HG02938 (cell line): Measurements from ENCODE around the gene GPLD1.

Experiments used
- ATAC-seq: cut with Tn5 transposase; IDR thresholded peaks from one replicate; pipeline ENCODE4 v1.9.1; 2021; ENCODE audit warnings: mild to moderate bottlenecking, moderate library complexity; ENCODE audit not compliant: unreplicated experiment

Gene GPLD1

GRCh38 chr6:24501914-24502313 is 12.5 kb upstream of the GPLD1 start:
- no peak for ATAC-seq

DNA sequence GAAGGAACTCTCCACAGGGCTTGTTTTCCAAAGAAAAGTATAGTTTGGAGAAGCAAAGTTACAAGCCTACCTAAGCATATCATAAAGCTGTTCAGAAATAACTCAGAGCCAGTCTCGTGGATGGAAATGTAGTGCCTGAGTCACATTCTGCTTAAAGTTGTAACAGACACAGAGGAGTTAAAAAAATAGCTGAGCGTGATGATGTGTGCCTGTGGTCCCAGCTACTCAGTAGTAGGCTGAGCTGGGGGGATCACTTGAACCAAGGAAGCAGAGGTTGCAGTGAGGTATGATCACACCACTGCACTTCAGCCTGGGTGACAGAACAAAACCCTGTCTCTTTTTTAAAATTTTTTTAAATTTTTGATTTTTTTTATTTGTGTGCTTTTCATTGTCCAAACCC is 12.0 kb upstream of the GPLD1 start:
- no peak for ATAC-seq

GRCh38 chr6:24500683-24501082 is 11.3 kb upstream of the GPLD1 start:
- ATAC-seq: no peak

DNA sequence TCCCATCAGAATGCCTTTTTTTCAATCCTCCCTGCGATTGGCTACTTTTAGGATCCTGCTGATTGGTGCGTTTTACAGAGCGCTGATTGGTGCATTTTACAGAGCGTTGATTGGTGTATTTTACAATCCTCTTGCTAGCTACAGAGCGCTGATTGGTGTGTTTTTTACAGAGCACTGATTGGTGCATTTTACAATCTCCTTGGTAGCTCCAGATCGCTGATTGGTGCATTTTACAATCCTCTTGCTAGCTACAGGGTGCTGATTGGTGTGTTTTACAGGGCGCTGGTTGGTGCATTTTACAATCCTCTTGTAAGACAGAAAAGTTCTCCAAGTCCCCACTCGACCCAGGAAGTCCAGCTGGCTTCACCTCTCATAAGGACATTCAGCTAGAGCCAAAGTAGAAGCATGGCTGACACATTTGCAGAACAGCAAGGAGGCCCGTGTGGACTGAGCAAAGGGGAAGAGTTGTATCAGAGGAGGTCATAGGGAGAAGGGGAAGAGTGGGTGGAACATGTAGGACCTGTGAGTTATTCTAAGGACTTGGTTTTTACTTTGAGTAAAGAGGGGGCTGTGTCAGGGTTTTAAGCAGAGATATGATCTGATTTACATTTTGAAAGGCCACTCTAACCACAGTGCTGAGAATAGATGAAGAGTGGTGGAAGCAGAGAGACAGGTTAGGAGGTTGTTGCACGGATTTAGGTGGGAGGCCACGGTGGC is 8.0 kb upstream of the GPLD1 start:
- ATAC-seq: no peak

- peak; percentile 60 for ATAC-seq
Observed at GRCh38 chr6:24494821-24495795, 5.7 kb upstream of the GPLD1 start, which contains the start of gene ALDH5A1. TSS of gene ALDH5A1 (plus strand) at chr6:24494969. CDS start at chr6:24494997, 28 bp downstream.

- peak; percentile 10 for ATAC-seq
Observed at GRCh38 chr6:24493945-24494820, 4.8 kb upstream of the GPLD1 start.

- no peak for ATAC-seq
Observed at GRCh38 chr6:24492475-24492874, 3.1 kb upstream of the GPLD1 start.

GRCh38 chr6:24490948-24491347 is 1.6 kb upstream of the GPLD1 start:
- ATAC-seq: no peak

GRCh38 chr6:24489881-24490280 is 503 bp upstream of the GPLD1 start:
- ATAC-seq: no peak

DNA sequence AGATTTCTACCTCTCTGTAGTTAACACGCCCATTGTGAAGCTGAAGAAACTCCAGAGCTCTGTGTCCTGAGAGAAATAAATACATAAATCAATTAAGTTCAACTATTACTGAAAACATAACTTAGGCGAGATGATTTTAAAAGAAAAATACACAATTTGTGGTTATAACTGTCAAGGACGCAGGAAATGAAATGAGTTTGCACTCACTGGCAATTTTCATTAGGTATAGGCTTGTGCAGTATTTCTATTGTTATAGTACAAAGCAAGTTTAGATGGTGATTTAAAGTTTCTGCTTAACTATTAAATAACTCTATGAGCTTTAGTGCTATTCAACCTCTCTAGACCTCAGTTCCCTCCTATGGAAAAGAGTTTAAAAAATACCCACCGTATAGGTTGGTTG is 3.3 kb downstream of the GPLD1 start:
- no peak for ATAC-seq

DNA sequence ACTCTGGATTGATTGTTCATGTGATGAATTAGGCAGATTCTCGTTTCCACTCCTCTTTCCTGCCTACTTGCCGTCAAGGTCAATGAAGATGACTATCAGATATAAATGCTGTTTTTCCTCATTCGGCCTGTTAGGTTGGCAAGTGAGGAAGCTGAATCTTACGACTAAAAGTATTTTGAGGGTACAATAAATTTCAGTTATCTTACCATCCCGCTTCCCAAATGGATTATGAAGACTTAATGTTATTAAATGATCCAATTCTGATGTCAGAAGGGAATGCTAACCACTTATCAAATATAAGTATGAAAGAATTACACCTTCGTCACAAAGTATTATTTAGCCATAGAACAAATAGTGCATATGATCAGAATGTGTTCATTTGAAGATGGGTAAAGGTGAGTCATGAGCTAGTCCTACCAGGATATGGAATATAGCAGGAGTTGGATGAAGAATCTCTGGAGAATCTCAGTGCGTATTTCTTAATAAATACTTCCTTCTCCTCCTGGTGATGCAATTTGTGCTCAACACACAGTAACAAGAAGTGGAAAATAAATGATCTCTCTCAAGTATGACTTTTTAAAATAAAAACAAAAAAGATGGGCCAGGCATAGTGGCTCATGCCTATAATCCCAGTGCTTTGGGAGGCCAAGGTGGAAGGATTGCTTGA is 4.6 kb downstream of the GPLD1 start:
- ATAC-seq: no peak

GRCh38 chr6:24481449-24481848 is 7.9 kb downstream of the GPLD1 start:
- no peak for ATAC-seq

DNA sequence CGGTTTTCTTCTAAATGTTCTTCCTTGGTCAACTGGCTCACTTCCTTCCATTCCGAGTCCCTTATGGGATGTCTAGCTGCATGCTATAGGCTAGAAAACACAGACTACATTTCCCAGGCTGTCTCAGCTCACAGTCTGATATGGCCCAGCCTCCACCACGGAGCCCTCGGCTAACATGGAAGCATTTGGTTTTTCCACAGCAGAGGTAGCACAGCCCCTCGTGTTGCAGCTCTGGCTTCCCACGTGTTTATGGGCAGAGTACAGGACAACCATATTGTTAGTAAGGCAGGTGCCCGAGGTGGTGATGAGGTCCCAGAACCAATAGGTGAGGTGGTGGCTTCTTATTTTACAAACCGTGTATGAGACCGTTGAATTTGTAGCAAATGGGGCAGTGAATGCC is 8.7 kb downstream of the GPLD1 start:
- no peak for ATAC-seq

DNA sequence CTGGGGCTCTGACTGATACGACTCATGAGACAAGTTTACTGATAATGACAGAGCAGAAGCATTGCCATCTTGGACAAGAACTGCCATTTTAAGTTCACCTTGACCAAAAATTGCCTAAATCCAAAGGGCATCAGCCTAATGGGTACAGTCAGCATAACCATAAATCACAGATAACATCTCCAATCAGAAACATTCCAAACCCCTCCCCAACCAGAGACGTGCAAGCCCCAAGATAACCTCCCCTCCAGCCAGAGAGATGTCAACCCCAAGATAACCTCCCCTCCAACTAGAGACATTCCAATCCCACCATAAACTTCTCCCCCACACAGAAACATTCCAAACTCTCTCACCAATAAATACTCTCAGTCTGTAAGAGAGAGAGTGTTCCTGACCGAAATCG is 10.5 kb downstream of the GPLD1 start:
- no peak for ATAC-seq

DNA sequence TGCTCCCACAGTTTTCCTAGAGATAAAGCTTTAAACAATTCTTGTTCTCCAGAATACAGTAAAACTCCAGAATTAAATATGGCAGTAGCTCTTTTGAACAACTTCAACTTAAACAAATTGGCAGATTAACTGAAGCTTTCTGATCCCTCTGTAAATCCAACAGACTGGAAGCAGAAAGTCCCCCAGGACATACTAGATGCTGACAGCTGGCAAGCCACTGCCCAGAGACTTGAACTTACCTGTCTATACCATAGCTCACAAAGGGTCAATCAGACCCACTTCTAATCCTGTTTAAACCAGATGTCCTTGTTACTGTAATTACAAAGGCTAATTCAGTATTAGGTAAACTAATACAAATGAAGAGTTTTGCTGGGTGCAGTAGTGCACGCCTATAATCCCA is 12.3 kb downstream of the GPLD1 start:
- ATAC-seq: no peak

DNA sequence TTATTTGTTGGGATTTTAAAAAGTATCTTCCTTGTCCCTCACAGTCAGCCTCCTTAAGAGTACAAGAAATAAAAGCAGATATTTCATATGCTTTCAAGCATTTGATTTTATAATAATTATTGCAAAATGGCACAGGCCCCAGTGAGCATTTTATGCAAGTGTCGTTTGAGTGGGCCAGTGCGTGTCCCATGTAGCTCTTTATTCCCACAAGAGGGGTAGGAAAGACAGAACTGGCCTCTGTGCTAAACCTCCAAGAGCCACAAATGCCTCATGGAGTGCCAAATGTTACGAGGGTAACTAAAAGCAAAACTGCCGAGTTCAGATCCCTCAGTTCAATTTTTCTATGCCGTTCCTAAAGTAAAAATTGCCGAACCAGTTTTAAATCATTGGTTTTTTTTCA is 12.7 kb downstream of the GPLD1 start:
- no peak for ATAC-seq

GRCh38 chr6:24472181-24472580 is 17.2 kb downstream of the GPLD1 start:
- no peak for ATAC-seq

DNA sequence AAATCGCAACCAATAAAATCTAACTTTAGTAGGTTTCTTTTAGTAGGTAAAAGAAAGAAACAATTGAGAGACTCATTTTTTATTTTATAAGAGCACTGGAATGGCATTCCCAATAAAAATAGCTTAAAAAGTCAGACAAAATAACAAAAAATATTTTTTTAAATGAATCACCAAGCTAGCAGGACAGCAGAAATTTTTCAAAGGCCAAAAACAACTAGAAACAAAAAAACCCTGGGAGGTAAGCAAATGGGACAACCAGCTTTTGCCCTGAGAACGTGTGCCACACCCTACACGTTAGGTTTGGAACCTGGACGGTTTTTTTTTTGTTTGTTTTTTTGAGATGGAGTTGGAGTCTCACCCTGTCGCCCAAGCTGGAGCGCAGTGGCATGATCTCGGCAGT is 19.6 kb downstream of the GPLD1 start:
- no peak for ATAC-seq

DNA sequence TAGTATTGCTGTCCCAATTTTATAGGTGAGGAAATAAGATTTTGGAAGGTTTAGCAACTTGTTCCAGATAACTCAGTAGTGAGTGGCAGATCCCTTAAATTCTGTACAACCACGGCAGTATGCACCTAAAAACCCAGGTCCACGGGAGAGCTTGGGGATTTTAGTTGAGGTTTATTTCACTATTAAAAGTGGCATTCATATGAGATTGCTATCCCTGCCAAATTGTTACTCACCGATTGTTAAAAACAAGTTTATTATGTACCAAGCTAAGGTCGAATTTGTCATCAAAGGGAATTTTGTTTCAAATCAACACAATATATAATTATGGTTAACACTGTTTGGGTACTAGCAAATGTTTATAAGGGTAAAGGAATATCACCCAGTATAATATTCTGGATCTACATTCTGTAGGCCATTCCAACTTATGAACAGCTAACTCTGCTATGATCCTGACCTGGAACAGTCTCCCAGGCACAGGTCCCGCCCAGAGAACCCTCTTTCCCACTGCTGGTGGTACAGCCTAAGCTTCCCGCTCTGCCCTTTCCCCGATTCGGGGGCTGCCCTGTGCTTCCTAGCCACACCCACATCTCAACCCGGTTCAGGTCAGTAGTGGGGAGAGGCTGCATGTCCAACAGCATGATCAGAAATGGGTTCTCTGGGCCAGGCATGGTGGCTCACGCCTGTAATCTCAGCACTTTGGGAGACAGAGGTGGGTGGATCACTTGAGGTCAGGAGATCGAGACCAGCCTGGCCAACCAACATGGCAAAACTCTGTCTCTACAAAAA is 24.9 kb downstream of the GPLD1 start:
- ATAC-seq: no peak

- no peak for ATAC-seq
Observed at GRCh38 chr6:24460966-24461365, 28.4 kb downstream of the GPLD1 start.
